Measurements from ENCODE around the gene ZNF316.

DNA sequence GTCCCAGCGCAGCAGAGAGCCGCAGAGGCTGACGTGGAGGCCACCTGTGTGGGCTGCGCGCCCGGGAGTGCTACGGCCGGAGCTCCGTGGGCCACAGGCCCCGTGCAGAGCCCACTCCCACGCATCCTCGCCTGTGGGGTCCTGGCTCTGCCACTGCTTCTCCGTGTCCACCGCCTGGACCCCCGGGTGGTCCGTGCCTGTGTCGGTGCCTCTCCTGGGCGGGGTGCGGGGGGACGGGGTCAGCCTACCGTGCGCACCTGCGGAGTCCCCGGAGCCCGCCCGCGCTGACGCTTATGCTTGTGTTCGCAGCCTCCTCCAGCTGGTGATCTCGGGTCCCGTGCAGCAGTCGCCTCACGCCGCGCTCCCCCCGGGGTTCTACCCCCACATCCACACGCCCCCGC, 29.5 kb upstream of the ZNF316 start:
- TF ChIP-seq, protein P1, sequence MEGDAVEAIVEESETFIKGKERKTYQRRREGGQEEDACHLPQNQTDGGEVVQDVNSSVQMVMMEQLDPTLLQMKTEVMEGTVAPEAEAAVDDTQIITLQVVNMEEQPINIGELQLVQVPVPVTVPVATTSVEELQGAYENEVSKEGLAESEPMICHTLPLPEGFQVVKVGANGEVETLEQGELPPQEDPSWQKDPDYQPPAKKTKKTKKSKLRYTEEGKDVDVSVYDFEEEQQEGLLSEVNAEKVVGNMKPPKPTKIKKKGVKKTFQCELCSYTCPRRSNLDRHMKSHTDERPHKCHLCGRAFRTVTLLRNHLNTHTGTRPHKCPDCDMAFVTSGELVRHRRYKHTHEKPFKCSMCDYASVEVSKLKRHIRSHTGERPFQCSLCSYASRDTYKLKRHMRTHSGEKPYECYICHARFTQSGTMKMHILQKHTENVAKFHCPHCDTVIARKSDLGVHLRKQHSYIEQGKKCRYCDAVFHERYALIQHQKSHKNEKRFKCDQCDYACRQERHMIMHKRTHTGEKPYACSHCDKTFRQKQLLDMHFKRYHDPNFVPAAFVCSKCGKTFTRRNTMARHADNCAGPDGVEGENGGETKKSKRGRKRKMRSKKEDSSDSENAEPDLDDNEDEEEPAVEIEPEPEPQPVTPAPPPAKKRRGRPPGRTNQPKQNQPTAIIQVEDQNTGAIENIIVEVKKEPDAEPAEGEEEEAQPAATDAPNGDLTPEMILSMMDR (conservative IDR thresholded peaks at IDR 0.05; ENCODE audit: low read length): no peak
- TF ChIP-seq EZH2phosphoT487 (IDR thresholded peaks at IDR 0.05; ENCODE audit: borderline replicate concordance, low read depth, low read length): no peak
